SK-N-MC (cell line): ENCODE measurements around the gene ETFDH.
"Not testable (repeated sequence)": the region's sequence is repeated elsewhere in the genome, so short reads cannot be mapped to it uniquely, and the experiment has no call there.

ENCODE experiments used
- DNase-seq: peaks from one replicate; pipeline ENCODE4 v3.0.0-alpha.2; 2011; ENCODE audit warnings: low read depth, low spot score
- H3K27ac ChIP-seq: fragments of 200-600 bp; sonication (generic); 2 replicates; pipeline ENCODE4 v1.5.1; 2016; ENCODE audit warnings: mixed run types
- H3K36me3 ChIP-seq: fragments of 200-600 bp; sonication (generic); 2 replicates; pipeline ENCODE4 v1.6.1; 2017; ENCODE audit warnings: antibody characterized with exemption, low read length, mixed read lengths; ENCODE audit not compliant: insufficient read depth
- H3K4me3 ChIP-seq: fragments of 200-600 bp; sonication (generic); 2 replicates; pipeline ENCODE4 v1.5.1; 2016
- H3K9ac ChIP-seq: fragments of 200-600 bp; sonication (generic); 2 replicates; pipeline ENCODE4 v1.8.0; 2017; ENCODE audit warnings: mixed run types, mixed read lengths; ENCODE audit not compliant: insufficient read length
- H3K9me3 ChIP-seq: fragments of 200-600 bp; sonication (generic); 2 replicates; pipeline ENCODE4 v1.6.1; 2017; ENCODE audit warnings: low read depth, mild to moderate bottlenecking, antibody characterized with exemption, low read length, moderate library complexity, mixed read lengths
- EZH2 ChIP-seq: fragments of 200-600 bp; sonication (generic); IDR thresholded peaks from one replicate; pipeline ENCODE4 v1.6.1; 2017; ENCODE audit warnings: antibody characterized with exemption
- FOXP2 ChIP-seq: optimal IDR thresholded peaks from 2 replicates; pipeline ENCODE3; 2011; ENCODE audit warnings: mild to moderate bottlenecking, moderate library complexity; ENCODE audit not compliant: insufficient read depth; ENCODE audit errors: extremely low read length, control extremely low read depth
- POLR2AphosphoS5 ChIP-seq: IDR thresholded peaks from 2 replicates; pipeline ENCODE4 v1.6.1; 2012; ENCODE audit warnings: mild to moderate bottlenecking, low read depth, low read length, borderline replicate concordance

The ETFDH gene

GRCh38 chr4:158728236-158728635, 56.1 kb downstream of the ETFDH start:
- TF ChIP-seq EZH2 (no peak), FOXP2 (no peak), POLR2AphosphoS5 (no peak)
- H3K27ac ChIP-seq = no peak overlapping the region
- no peak overlapping the region for H3K9ac ChIP-seq
- no peak for DNase-seq
- no peak overlapping the region for H3K4me3 ChIP-seq
- H3K36me3 ChIP-seq = no peaks in the 10 kb centered on the region
- no peaks in the 10 kb centered on the region for H3K9me3 ChIP-seq

- peak; percentile 37 for DNase-seq
- H3K36me3 ChIP-seq = no peaks in the 10 kb centered on the region
- no peak for TF ChIP-seq EZH2
- no peak for TF ChIP-seq POLR2AphosphoS5
- TF ChIP-seq FOXP2 = no peak
- H3K4me3 ChIP-seq = no peak overlapping the region
- H3K9ac ChIP-seq = no peak overlapping the region
- H3K9me3 ChIP-seq = no peaks in the 10 kb centered on the region
- H3K27ac ChIP-seq = no peak overlapping the region
These were observed 57.8 kb downstream of the ETFDH start for GRCh38 chr4:158729716-158730559.

GRCh38 chr4:158738866-158739265, 66.8 kb downstream of the ETFDH start:
- Histone ChIP-seq H3K4me3 (no peak overlapping the region), H3K9me3 (no peaks in the 10 kb centered on the region), H3K27ac (no peak overlapping the region), H3K9ac (no peak overlapping the region), H3K36me3 (no peaks in the 10 kb centered on the region)
- no peak for TF ChIP-seq FOXP2
- no peak for TF ChIP-seq POLR2AphosphoS5
- DNase-seq = no peak

GRCh38 chr4:158739600-158739999, 67.5 kb downstream of the ETFDH start:
- no peak for TF ChIP-seq FOXP2
- no peak for TF ChIP-seq EZH2
- no peak for TF ChIP-seq POLR2AphosphoS5
- H3K4me3 ChIP-seq = no peak overlapping the region
- no peaks in the 10 kb centered on the region for H3K36me3 ChIP-seq
- no peak overlapping the region for H3K27ac ChIP-seq
- no peak for DNase-seq
- no peak overlapping the region for H3K9ac ChIP-seq
- H3K9me3 ChIP-seq = no peaks in the 10 kb centered on the region

GRCh38 chr4:158741326-158742021, 69.4 kb downstream of the ETFDH start:
- TF ChIP-seq POLR2AphosphoS5 = no peak
- TF ChIP-seq EZH2 = no peak
- TF ChIP-seq FOXP2 = no peak
- DNase-seq = no peak
- no peak overlapping the region for H3K27ac ChIP-seq

GRCh38 chr4:158746537-158746936, 74.4 kb downstream of the ETFDH start:
- H3K9ac ChIP-seq, DNase-seq, H3K27ac ChIP-seq, H3K4me3 ChIP-seq, H3K9me3 ChIP-seq, H3K36me3 ChIP-seq: not testable (repeated sequence)

More at GRCh38 chr4:158741326-158742021, 69.4 kb downstream of the ETFDH start:
- Histone ChIP-seq H3K9ac (no peak overlapping the region), H3K9me3 (no peaks in the 10 kb centered on the region), H3K4me3 (no peak overlapping the region), H3K36me3 (no peaks in the 10 kb centered on the region)

- TF ChIP-seq POLR2AphosphoS5 (no peak), EZH2 (no peak), FOXP2 (no peak)
- no peak overlapping the region for H3K9ac ChIP-seq
- no peaks in the 10 kb centered on the region for H3K36me3 ChIP-seq
- H3K4me3 ChIP-seq = no peak overlapping the region
- no peaks in the 10 kb centered on the region for H3K9me3 ChIP-seq
- H3K27ac ChIP-seq = no peak overlapping the region
- no peak for DNase-seq
These were observed 78.3 kb downstream of the ETFDH start for GRCh38 chr4:158750379-158750778.

DNA sequence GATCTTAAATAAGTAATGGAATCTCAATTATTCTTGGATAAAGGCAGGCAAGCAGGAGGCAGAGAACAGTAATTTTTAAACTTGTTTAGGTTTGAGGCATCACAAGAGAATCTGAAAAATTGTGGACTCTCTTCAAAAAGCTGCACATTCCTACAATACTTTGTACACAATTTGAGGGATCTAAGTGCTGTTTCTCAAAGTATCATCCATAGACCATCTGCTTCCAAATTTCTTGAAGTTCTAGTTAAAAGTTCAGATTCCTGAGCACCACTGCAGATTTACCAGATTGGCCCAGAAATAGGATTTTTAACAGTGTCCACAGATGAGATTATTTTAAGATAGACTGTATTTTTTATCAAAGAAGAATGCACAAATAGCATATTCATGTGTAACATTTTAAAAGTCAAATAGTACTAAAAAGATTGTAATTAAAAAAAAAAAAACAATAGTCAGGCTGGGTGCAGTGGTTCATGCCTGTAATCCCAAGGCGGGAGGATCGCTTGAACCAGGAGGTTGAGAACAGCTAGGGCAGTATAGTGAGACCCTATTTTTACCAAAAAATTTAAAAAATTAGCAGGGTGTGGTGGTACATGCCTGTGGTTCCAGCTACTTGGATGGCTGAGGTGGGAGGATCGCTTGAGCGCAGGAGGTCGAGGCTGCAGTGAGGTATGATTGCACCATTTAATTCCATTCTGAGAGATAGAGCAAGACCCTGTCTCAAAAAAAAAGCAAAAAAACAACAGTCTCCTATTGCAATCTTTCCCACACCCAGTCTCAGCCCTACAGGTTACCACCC, 82.5 kb downstream of the ETFDH start:
- H3K4me3 ChIP-seq = no peak overlapping the region
- no peak overlapping the region for H3K9ac ChIP-seq
- H3K27ac ChIP-seq = no peak overlapping the region
- no peaks in the 10 kb centered on the region for H3K36me3 ChIP-seq
- TF ChIP-seq EZH2 = no peak
- no peak for TF ChIP-seq FOXP2
- no peak for TF ChIP-seq POLR2AphosphoS5
- DNase-seq = no peak
- no peaks in the 10 kb centered on the region for H3K9me3 ChIP-seq

- H3K4me3 ChIP-seq = not testable (repeated sequence)
These were observed 83.7 kb downstream of the ETFDH start for GRCh38 chr4:158755819-158756218.

More at GRCh38 chr4:158755819-158756218, 83.7 kb downstream of the ETFDH start:
- H3K27ac ChIP-seq, H3K9ac ChIP-seq, H3K36me3 ChIP-seq, H3K9me3 ChIP-seq, DNase-seq: not testable (repeated sequence)
